GM12878 (cell line): ENCODE results near the gene GAB3. TPM values are rescaled to one million over a fixed set of nuclear protein-coding genes. Genes with fewer than 3 reads are reported as not detected.

Experiments used
- ATAC-seq: fragments of 200-7000 bp; cut with Tn5 transposase; 3 replicates; pipeline ENCODE4 v1.9.1; 2020; ENCODE audit warnings: mild to moderate bottlenecking, moderate library complexity
- BruUV-seq: library from RNA; stranded (reverse); fragments of 400-500 nt; replicated peaks from 2 replicates; lab custom pipeline; 2021; lab: Mats Ljungman, UMichigan
- CTCF ChIA-PET: fragments of 300-600 bp; sonication (Branson Sonifier 250); formaldehyde crosslinking; extraction: SDS; loops from one replicate; lab custom pipeline; 2021; ENCODE audit warnings: inconsistent platforms; lab: Yijun Ruan, JAX
- POLR2A ChIA-PET: fragments of 350-600 bp; formaldehyde crosslinking; extraction: SDS; loops from one replicate; lab custom pipeline; 2021; ENCODE audit warnings: inconsistent platforms; lab: Charles Lee
- RAD21 ChIA-PET: fragments of 300-600 bp; sonication (Branson Sonifier 250); formaldehyde crosslinking; loops from one replicate; lab custom pipeline; 2023; ENCODE audit warnings: antibody characterized with exemption; ENCODE audit not compliant: unreplicated experiment; lab: Charles Lee
- SMC1A ChIA-PET: fragments of 300-600 bp; sonication (Branson Sonifier 250); formaldehyde crosslinking; loops from one replicate; lab custom pipeline; 2023; ENCODE audit not compliant: unreplicated experiment, uncharacterized antibody; lab: Charles Lee
- DNase-seq: peaks from one replicate; pipeline ENCODE4 v3.0.0-alpha.2; 2011; ENCODE audit warnings: low read depth, low spot score
- FAIRE-seq: peaks from 3 replicates; lab custom pipeline; 2011; peaks lifted over from hg19 to GRCh38; lab: Jason Lieb, UNC
- H2AFZ ChIP-seq: 2 replicates; pipeline ENCODE4 v1.6.0; 2011; ENCODE audit warnings: low read depth, low read length, control low read depth; ENCODE audit not compliant: control insufficient read depth
- H3K27ac ChIP-seq: 2 replicates; pipeline ENCODE4 v1.5.1; 2011; ENCODE audit warnings: control low read depth; ENCODE audit not compliant: control insufficient read depth, insufficient read depth
- H3K27me3 ChIP-seq, 2 experiments: replicated peaks in 1 of 2; 2 replicates each; pipeline versions ENCODE4 v1.6.0 to v1.6.1; 2011; ENCODE audit warnings: low read length in 1 of 2; ENCODE audit not compliant: control insufficient read depth in 2 of 2, insufficient read depth in 2 of 2
- H3K36me3 ChIP-seq, 2 experiments: 2 replicates each; pipeline ENCODE4 v1.5.1; 2011; ENCODE audit warnings: low read length in 1 of 2; ENCODE audit not compliant: control insufficient read depth in 2 of 2, insufficient read depth in 2 of 2
- H3K4me1 ChIP-seq: 2 replicates; pipeline ENCODE4 v1.6.1; 2011; ENCODE audit warnings: mild to moderate bottlenecking, low read length, moderate library complexity, mixed read lengths; ENCODE audit not compliant: control insufficient read depth, insufficient read depth
- H3K4me2 ChIP-seq: 2 replicates; pipeline ENCODE4 v1.6.0; 2011; ENCODE audit warnings: control low read depth; ENCODE audit not compliant: control insufficient read depth, insufficient read depth
- H3K4me3 ChIP-seq: fragments of 200-600 bp; sonication (generic); 2 replicates; pipeline ENCODE4 v1.5.1; 2016
- H3K79me2 ChIP-seq: 2 replicates; pipeline ENCODE4 v1.6.0; 2011; ENCODE audit warnings: low read length; ENCODE audit not compliant: control insufficient read depth, insufficient read depth
- H3K9ac ChIP-seq: 2 replicates; pipeline ENCODE4 v1.8.0; 2011; ENCODE audit warnings: low read length, control low read depth, mixed read lengths; ENCODE audit not compliant: control insufficient read depth, insufficient read depth
- H3K9me3 ChIP-seq: replicated peaks from 3 replicates; pipeline ENCODE4 v1.5.1; 2011; ENCODE audit warnings: mild to moderate bottlenecking, low read length; ENCODE audit not compliant: control insufficient read depth, insufficient read depth
- H4K20me1 ChIP-seq: 2 replicates; pipeline ENCODE4 v1.6.0; 2011; ENCODE audit not compliant: control insufficient read depth, insufficient read depth
- CREB1 ChIP-seq: IDR thresholded peaks from 2 replicates; pipeline ENCODE4 v1.6.1; 2012; ENCODE audit warnings: low read depth, mild to moderate bottlenecking, inconsistent platforms
- EGR1 ChIP-seq, 2 experiments: IDR thresholded peaks; 1 replicate in 1 of 2; 2 replicates in 1 of 2; pipeline ENCODE4 v1.6.1; 2011 to 2012; ENCODE audit warnings: low read depth in 2 of 2, low read length in 2 of 2, borderline replicate concordance in 1 of 2, mild to moderate bottlenecking in 1 of 2, moderate library complexity in 1 of 2
- NFIC ChIP-seq: IDR thresholded peaks from 2 replicates; pipeline ENCODE4 v1.6.1; 2012; ENCODE audit warnings: low read depth, mild to moderate bottlenecking, inconsistent platforms, low read length, moderate library complexity
- PAX5 ChIP-seq: IDR thresholded peaks from 2 replicates; pipeline ENCODE4 v1.6.1; 2011; ENCODE audit warnings: low read depth, low read length, borderline replicate concordance
- PML ChIP-seq: IDR thresholded peaks from 2 replicates; pipeline ENCODE4 v1.6.1; 2012; ENCODE audit warnings: low read length, inconsistent platforms
- RCOR1 ChIP-seq: conservative IDR thresholded peaks from 2 replicates; pipeline ENCODE4 v1.6.1; 2012; ENCODE audit warnings: low read depth, low read length, improper control_type of control experiment
- SPI1 ChIP-seq: IDR thresholded peaks from 2 replicates; pipeline ENCODE4 v1.6.1; 2011; ENCODE audit warnings: low read depth, mild to moderate bottlenecking, low read length, moderate library complexity, borderline replicate concordance; ENCODE audit not compliant: insufficient read depth
- WGBS: methylation state at CpG from one replicate; pipeline ENCODE4 v1.1.6; 2016; ENCODE audit warnings: low lambda C conversion rate; ENCODE audit not compliant: insufficient replicate concordance, insufficient coverage; ENCODE audit errors: missing lambda C conversion rate; 5-methylcytosine and 5-hydroxymethylcytosine counted together
- in situ Hi-C: fragments of 300-500 bp; cut with MboI; formaldehyde crosslinking; loops from 9 replicates; pipeline ENCODE4 v1.14.3; 2018; ENCODE audit warnings: mixed read lengths
- intact Hi-C: fragments of 100-400 bp; cut with micrococcal nuclease; formaldehyde crosslinking; loops from one replicate; pipeline ENCODE4 v1.14.2; 2022; ENCODE audit not compliant: unreplicated experiment
- polyA plus RNA-seq, 11 experiments: library from polyadenylated mRNA; depleted of rRNA in 4 of 11; unstranded in 6 of 11; stranded (reverse) in 5 of 11; fragments of >200 nt; fragmentation: Nextera tagmentation in 4 of 11; fragmentation: Illumina TruSeq in 1 of 11; extraction: Ambion mirVana in 4 of 11; extraction: Trizol in 1 of 11; gene quantifications; 1 replicate in 1 of 11; 2 replicates in 10 of 11; pipeline versions ENCODE4 v1.2.1 to v1.2.3, GENCODE V29; 2011 to 2016; ENCODE audit warnings: inconsistent platforms in 2 of 11, missing spikeins in 2 of 11, low read depth in 1 of 11
- total RNA-seq, 4 experiments: library from RNA; depleted of rRNA in 3 of 4; stranded (reverse); fragments of >200 nt in 3 of 4; fragmentation: Illumina TruSeq in 1 of 4; extraction: Trizol in 1 of 4; gene quantifications; 2 replicates each; pipeline versions ENCODE4 v1.2.1 to v1.2.3, GENCODE V29; 2013 to 2021
- TF ChIP-seq, protein P1 (sequence below): fragments of 450-650 bp; IDR thresholded peaks from 2 replicates; pipeline ENCODE4 v1.6.1; 2016; ENCODE audit warnings: mild to moderate bottlenecking, moderate library complexity, borderline replicate concordance
- TF ChIP-seq, protein P2 (sequence below): fragments of 450-650 bp; IDR thresholded peaks from 2 replicates; pipeline ENCODE4 v1.6.1; 2017; ENCODE audit warnings: antibody characterized with exemption, mild to moderate bottlenecking, moderate library complexity

GAB3 gene
- total and polyA plus RNA-seq, 10 of the 15 experiments (the other 5 are each of a cell fraction or from before 2014, with no cell fraction given): 0.10 to 2.0 (median 0.85) TPM

DNA sequence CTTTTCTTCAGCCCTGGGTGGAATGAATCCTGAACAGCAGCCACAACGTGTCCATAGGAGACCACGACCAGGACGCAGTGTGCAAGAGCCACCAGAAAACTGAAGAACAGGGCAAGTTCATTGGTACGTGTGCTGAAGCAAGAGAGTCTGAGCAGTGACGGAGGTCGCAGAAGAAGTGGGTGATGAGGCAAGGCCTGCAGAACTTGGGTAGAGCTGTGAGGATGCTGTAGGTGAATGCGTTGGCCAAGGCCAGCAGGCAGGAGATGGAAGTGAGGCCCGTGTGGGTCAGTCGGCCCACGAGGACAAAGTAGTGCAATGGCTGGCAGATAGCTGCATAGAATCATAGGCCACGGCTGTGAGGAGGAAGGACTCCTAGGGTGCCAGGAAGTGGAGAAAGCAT, 91.9 kb downstream of the GAB3 start (continued):
- TF ChIP-seq CREB1 (no peak), RCOR1 (no peak), PAX5 (no peak), PML (no peak), NFIC (no peak)
- TF ChIP-seq, protein P1, sequence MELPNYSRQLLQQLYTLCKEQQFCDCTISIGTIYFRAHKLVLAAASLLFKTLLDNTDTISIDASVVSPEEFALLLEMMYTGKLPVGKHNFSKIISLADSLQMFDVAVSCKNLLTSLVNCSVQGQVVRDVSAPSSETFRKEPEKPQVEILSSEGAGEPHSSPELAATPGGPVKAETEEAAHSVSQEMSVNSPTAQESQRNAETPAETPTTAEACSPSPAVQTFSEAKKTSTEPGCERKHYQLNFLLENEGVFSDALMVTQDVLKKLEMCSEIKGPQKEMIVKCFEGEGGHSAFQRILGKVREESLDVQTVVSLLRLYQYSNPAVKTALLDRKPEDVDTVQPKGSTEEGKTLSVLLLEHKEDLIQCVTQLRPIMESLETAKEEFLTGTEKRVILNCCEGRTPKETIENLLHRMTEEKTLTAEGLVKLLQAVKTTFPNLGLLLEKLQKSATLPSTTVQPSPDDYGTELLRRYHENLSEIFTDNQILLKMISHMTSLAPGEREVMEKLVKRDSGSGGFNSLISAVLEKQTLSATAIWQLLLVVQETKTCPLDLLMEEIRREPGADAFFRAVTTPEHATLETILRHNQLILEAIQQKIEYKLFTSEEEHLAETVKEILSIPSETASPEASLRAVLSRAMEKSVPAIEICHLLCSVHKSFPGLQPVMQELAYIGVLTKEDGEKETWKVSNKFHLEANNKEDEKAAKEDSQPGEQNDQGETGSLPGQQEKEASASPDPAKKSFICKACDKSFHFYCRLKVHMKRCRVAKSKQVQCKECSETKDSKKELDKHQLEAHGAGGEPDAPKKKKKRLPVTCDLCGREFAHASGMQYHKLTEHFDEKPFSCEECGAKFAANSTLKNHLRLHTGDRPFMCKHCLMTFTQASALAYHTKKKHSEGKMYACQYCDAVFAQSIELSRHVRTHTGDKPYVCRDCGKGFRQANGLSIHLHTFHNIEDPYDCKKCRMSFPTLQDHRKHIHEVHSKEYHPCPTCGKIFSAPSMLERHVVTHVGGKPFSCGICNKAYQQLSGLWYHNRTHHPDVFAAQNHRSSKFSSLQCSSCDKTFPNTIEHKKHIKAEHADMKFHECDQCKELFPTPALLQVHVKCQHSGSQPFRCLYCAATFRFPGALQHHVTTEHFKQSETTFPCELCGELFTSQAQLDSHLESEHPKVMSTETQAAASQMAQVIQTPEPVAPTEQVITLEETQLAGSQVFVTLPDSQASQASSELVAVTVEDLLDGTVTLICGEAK: no peak

DNA sequence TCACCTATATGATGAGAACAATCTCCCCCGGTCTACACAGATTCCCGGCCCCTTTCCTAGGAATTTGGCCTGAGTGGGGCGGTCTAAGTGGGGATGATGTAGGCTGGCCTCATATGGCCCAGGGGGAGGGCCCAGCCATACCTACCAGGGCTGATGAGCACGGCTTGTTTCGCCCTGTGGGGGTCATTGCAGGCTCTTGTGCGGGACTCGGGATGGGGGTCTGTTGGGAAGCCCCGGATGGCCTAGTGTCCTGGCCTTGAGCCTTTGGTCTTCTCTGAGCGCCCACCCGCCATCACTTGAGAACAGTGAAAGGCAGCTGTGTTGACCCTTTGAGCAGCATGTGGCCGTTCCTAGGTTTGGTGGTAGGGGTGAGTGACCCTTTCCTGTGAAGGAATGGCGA, 92.7 kb downstream of the GAB3 start:
- H3K4me2 ChIP-seq: no peak overlapping the region
- WGBS: 58% methylated on average over 12 of the region's 12 CpGs
- H3K9me3 ChIP-seq: peaks cover 2% of the 10 kb centered on the region; the same call in 2 of the 3 replicates
- H2AFZ ChIP-seq: no peak overlapping the region
- ChIA-PET RAD21 (no interaction called here), POLR2A (no interaction called here), SMC1A (no interaction called here), CTCF (no interaction called here)
- intact Hi-C loops: no loop called here
- no peaks in the 10 kb centered on the region for H4K20me1 ChIP-seq
- H3K27ac ChIP-seq: no peak overlapping the region
- no peak for ATAC-seq
- no peak for TF ChIP-seq SPI1
- TF ChIP-seq, protein P2, sequence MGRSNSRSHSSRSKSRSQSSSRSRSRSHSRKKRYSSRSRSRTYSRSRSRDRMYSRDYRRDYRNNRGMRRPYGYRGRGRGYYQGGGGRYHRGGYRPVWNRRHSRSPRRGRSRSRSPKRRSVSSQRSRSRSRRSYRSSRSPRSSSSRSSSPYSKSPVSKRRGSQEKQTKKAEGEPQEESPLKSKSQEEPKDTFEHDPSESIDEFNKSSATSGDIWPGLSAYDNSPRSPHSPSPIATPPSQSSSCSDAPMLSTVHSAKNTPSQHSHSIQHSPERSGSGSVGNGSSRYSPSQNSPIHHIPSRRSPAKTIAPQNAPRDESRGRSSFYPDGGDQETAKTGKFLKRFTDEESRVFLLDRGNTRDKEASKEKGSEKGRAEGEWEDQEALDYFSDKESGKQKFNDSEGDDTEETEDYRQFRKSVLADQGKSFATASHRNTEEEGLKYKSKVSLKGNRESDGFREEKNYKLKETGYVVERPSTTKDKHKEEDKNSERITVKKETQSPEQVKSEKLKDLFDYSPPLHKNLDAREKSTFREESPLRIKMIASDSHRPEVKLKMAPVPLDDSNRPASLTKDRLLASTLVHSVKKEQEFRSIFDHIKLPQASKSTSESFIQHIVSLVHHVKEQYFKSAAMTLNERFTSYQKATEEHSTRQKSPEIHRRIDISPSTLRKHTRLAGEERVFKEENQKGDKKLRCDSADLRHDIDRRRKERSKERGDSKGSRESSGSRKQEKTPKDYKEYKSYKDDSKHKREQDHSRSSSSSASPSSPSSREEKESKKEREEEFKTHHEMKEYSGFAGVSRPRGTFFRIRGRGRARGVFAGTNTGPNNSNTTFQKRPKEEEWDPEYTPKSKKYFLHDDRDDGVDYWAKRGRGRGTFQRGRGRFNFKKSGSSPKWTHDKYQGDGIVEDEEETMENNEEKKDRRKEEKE: no peak
- no peak for TF ChIP-seq EGR1 (IDR thresholded peaks at IDR 0.05; ENCODE audit: borderline replicate concordance in 1 of 2, low read depth in 2 of 2, low read length in 2 of 2)
- DNase-seq: no peak
- no peaks in the 10 kb centered on the region for H3K4me1 ChIP-seq
- in situ Hi-C loops: no loop called here
- H3K79me2 ChIP-seq: no peaks in the 10 kb centered on the region
- no TSS peak for BruUV-seq
- H3K4me3 ChIP-seq: no peak overlapping the region
- FAIRE-seq: no peak
- H3K27me3 ChIP-seq: no peaks in the 10 kb centered on the region
- no peak overlapping the region for H3K9ac ChIP-seq
- no peaks in the 10 kb centered on the region for H3K36me3 ChIP-seq
